Hepatocyte (in vitro differentiated cells): ENCODE data around the gene LLGL1. TPM values are rescaled to one million over a fixed set of nuclear protein-coding genes. Genes with fewer than 3 reads are reported as not detected.

Experiments used
- DNase-seq: peaks from one replicate; pipeline ENCODE4 v3.0.0-alpha.2; 2016; ENCODE audit warnings: low spot score
- H2AFZ ChIP-seq: fragments of 200-600 bp; sonication (generic); 2 replicates; pipeline ENCODE4 v1.6.0; 2016; ENCODE audit warnings: antibody characterized with exemption, mild to moderate bottlenecking
- H3K27ac ChIP-seq: fragments of 200-600 bp; sonication (generic); 2 replicates; pipeline ENCODE4 v1.5.1; 2016; ENCODE audit warnings: mild to moderate bottlenecking
- H3K27me3 ChIP-seq: fragments of 200-600 bp; sonication (generic); 2 replicates; pipeline ENCODE4 v1.6.1; 2016
- H3K36me3 ChIP-seq: fragments of 200-600 bp; sonication (generic); replicated peaks from 2 replicates; pipeline ENCODE4 v1.5.1; 2016; ENCODE audit warnings: low read depth; ENCODE audit not compliant: insufficient read depth
- H3K4me1 ChIP-seq: fragments of 200-600 bp; sonication (generic); 2 replicates; pipeline ENCODE4 v1.5.1; 2016; ENCODE audit warnings: mild to moderate bottlenecking, moderate library complexity; ENCODE audit not compliant: insufficient read depth
- H3K4me2 ChIP-seq: fragments of 200-600 bp; sonication (generic); 2 replicates; pipeline ENCODE4 v1.6.0; 2016
- H3K4me3 ChIP-seq: fragments of 200-600 bp; sonication (generic); 2 replicates; pipeline ENCODE4 v1.5.1; 2016; ENCODE audit warnings: mild to moderate bottlenecking
- H3K79me2 ChIP-seq: fragments of 200-600 bp; sonication (generic); 2 replicates; pipeline ENCODE4 v1.6.0; 2017; ENCODE audit warnings: mild to moderate bottlenecking
- H3K9me2 ChIP-seq: fragments of 200-600 bp; sonication (generic); replicated peaks from 2 replicates; pipeline ENCODE4 v1.6.0; 2017; ENCODE audit warnings: mild to moderate bottlenecking; ENCODE audit not compliant: insufficient read depth
- H3K9me3 ChIP-seq: fragments of 200-600 bp; sonication (generic); 2 replicates; pipeline ENCODE4 v1.5.1; 2016; ENCODE audit warnings: low read depth, mild to moderate bottlenecking
- H4K20me1 ChIP-seq: fragments of 200-600 bp; sonication (generic); 2 replicates; pipeline ENCODE4 v1.6.0; 2016; ENCODE audit warnings: mild to moderate bottlenecking; ENCODE audit not compliant: insufficient read depth, poor library complexity, severe bottlenecking
- EZH2 ChIP-seq: fragments of 200-600 bp; sonication (generic); IDR thresholded peaks from 2 replicates; pipeline ENCODE4 v1.6.1; 2016; ENCODE audit warnings: antibody characterized with exemption, mild to moderate bottlenecking, borderline replicate concordance
- EZH2phosphoT487 ChIP-seq: fragments of 200-600 bp; sonication (generic); IDR thresholded peaks from one replicate; pipeline ENCODE4 v1.6.1; 2018; ENCODE audit warnings: antibody characterized with exemption, mild to moderate bottlenecking, low read depth, moderate library complexity; ENCODE audit not compliant: unreplicated experiment, severe bottlenecking
- WGBS: methylation state at CpG from one replicate; pipeline ENCODE4 v1.1.6; 2016; ENCODE audit warnings: low lambda C conversion rate; ENCODE audit errors: missing lambda C conversion rate; 5-methylcytosine and 5-hydroxymethylcytosine counted together
- polyA plus RNA-seq: library from polyadenylated mRNA; unstranded; fragments of >200 nt; fragmentation: Nextera tagmentation; extraction: Ambion mirVana; gene quantifications from 2 replicates; pipeline ENCODE4 v1.2.1, GENCODE V29; 2016
- total RNA-seq: library from RNA; depleted of rRNA; stranded (reverse); fragments of >200 nt; gene quantifications from 2 replicates; pipeline ENCODE4 v1.2.3, GENCODE V29; 2014
- TF ChIP-seq, protein P1 (sequence below): fragments of 200-600 bp; sonication (generic); IDR thresholded peaks from 2 replicates; pipeline ENCODE4 v1.5.1; 2016; ENCODE audit warnings: antibody characterized with exemption, mild to moderate bottlenecking; ENCODE audit not compliant: poor library complexity

The LLGL1 gene
- total and polyA plus RNA-seq, 2 experiments from 2014 or later: 5.4 to 51.9 TPM

DNA sequence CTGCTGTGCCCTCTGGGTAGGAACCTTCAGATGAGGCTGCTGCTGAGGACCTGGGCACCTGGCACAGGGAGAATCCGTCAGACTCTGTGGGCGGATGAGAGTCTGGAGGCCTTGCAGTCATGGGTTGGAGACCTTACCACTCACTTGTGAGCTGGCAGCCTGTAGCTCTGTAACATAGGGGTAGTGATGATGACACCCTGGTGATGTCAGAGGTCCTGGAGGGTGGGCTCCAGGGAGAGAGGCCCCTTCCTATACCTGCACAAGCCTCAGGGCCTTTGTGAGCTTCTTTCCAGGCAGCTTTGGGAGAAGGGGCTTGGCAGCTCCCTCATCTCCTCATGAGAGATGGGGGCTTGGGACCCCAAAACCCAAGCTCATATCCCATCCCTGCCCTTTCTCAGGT lies 36.7 kb downstream of the LLGL1 start:
- Histone ChIP-seq H4K20me1 (peaks cover 6% of the 10 kb centered on the region), H3K9me2 (no peaks in the 10 kb centered on the region), H3K4me1 (peaks cover 24% of the 10 kb centered on the region), H3K27ac (peak overlapping the region; percentile 95), H2AFZ (no peak overlapping the region), H3K36me3 (no peaks in the 10 kb centered on the region), H3K79me2 (peaks cover 35% of the 10 kb centered on the region), H3K4me2 (peak overlapping the region; percentile 96), H3K27me3 (no peaks in the 10 kb centered on the region), H3K9me3 (no peaks in the 10 kb centered on the region), H3K4me3 (no peak overlapping the region)
- WGBS: 88% methylated on average over 2 of the region's 2 CpGs
- TF ChIP-seq EZH2 (no peak), EZH2phosphoT487 (no peak)
- TF ChIP-seq, protein P1, sequence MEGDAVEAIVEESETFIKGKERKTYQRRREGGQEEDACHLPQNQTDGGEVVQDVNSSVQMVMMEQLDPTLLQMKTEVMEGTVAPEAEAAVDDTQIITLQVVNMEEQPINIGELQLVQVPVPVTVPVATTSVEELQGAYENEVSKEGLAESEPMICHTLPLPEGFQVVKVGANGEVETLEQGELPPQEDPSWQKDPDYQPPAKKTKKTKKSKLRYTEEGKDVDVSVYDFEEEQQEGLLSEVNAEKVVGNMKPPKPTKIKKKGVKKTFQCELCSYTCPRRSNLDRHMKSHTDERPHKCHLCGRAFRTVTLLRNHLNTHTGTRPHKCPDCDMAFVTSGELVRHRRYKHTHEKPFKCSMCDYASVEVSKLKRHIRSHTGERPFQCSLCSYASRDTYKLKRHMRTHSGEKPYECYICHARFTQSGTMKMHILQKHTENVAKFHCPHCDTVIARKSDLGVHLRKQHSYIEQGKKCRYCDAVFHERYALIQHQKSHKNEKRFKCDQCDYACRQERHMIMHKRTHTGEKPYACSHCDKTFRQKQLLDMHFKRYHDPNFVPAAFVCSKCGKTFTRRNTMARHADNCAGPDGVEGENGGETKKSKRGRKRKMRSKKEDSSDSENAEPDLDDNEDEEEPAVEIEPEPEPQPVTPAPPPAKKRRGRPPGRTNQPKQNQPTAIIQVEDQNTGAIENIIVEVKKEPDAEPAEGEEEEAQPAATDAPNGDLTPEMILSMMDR: no peak
- no peak for DNase-seq

DNA sequence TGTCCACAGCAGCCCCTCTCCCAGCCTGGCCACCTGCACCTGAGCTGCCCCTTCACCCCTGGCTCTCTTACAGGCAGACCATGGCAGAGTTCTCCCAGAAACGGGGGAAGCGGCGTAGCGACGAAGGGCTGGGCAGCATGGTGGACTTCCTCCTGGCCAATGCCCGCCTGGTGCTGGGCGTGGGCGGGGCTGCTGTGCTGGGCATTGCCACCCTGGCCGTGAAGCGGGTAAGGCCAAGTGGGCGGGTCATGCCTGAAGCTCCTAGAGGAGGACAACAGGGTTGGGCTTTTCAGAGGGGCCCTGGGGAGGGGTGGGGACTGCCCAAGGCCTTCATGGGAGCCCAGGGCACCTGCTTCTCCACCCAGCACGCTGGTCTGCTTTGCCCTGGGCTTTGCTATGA lies 37.2 kb downstream of the LLGL1 start:
- Histone ChIP-seq H3K4me2 (no peak overlapping the region), H4K20me1 (peaks cover under 1% of the 10 kb centered on the region), H2AFZ (no peak overlapping the region), H3K27me3 (no peaks in the 10 kb centered on the region), H3K9me3 (no peaks in the 10 kb centered on the region), H3K9me2 (no peaks in the 10 kb centered on the region), H3K4me1 (peaks cover 18% of the 10 kb centered on the region), H3K36me3 (no peaks in the 10 kb centered on the region), H3K4me3 (no peak overlapping the region), H3K79me2 (peaks cover 30% of the 10 kb centered on the region), H3K27ac (no peak overlapping the region)
- no peak for DNase-seq
- TF ChIP-seq, protein P1: no peak
- TF ChIP-seq EZH2 (no peak), EZH2phosphoT487 (no peak)
- WGBS: 98% methylated on average over 11 of the region's 12 CpGs

DNA sequence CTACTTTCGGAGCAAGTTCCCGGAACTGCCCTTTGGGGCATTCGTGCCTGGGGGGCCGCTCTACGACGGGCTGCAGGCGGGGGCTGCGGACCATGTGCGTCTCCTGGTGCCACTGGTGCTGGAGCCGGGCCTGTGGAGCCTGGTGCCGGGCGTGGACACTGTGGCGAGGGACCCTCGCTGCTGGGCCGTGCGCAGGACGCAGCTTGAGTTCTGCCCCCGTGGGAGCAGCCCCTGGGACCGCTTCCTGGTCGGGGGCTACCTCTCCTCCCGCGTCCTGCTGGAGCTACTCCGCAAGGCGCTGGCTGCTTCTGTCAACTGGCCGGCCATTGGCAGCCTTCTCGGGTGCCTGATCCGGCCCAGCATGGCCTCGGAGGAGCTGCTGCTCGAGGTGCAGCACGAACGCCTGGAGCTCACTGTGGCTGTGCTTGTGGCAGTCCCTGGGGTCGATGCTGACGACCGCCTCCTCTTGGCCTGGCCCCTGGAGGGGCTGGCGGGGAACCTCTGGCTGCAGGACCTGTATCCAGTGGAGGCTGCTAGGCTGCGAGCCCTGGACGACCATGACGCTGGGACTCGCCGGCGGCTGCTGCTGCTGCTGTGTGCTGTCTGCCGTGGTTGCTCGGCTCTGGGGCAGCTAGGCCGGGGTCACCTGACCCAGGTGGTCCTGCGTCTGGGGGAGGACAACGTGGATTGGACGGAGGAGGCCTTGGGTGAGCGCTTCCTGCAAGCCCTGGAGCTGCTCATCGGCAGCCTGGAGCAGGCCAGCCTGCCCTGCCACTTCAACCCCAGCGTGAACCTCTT lies 38.6 kb downstream of the LLGL1 start:
- TF ChIP-seq EZH2phosphoT487: no peak
- H4K20me1 ChIP-seq: no peaks in the 10 kb centered on the region
- WGBS: 98% methylated on average over 48 of the region's 50 CpGs

DNA sequence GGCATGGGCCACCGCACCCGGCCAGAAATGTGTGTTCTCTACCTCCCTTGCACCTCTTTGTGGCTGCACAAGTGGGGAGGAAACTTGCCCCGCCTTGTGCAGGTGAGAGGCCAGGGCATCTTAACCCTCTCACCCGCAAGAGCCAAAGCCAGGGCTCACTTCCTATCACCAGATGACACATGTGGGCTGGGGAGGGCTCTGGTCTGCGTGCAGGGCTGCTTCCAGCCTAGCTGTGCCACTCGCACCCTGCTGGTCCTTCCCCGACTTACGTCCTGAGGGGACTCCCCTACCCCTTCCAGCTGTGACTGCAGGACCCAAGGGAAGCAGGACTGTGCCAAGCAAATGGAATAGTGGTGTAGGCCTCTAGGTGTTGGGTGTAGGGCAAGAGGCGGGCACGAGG lies 41.9 kb downstream of the LLGL1 start:
- Histone ChIP-seq H3K9me2 (no peaks in the 10 kb centered on the region), H3K4me3 (no peak overlapping the region), H3K9me3 (no peaks in the 10 kb centered on the region), H4K20me1 (no peaks in the 10 kb centered on the region), H3K4me1 (peaks cover 3% of the 10 kb centered on the region), H3K36me3 (no peaks in the 10 kb centered on the region), H2AFZ (no peak overlapping the region), H3K27ac (no peak overlapping the region), H3K4me2 (no peak overlapping the region), H3K79me2 (peaks cover 10% of the 10 kb centered on the region), H3K27me3 (no peaks in the 10 kb centered on the region)
- TF ChIP-seq, protein P1: no peak
- TF ChIP-seq EZH2: no peak
- TF ChIP-seq EZH2phosphoT487: no peak
- 92% methylated on average over 10 of the region's 10 CpGs for WGBS
- no peak for DNase-seq

More for the DNA sequence above, 38.6 kb downstream of the LLGL1 start:
- Histone ChIP-seq H3K9me2 (no peaks in the 10 kb centered on the region), H3K9me3 (no peaks in the 10 kb centered on the region), H3K27ac (no peak overlapping the region), H3K4me1 (peaks cover 14% of the 10 kb centered on the region), H3K4me3 (no peak overlapping the region), H3K79me2 (peaks cover 21% of the 10 kb centered on the region), H3K4me2 (no peak overlapping the region), H3K36me3 (no peaks in the 10 kb centered on the region), H2AFZ (no peak overlapping the region), H3K27me3 (no peaks in the 10 kb centered on the region)
- DNase-seq: no peak
